ENCODE results near the gene DRICH1.

DNA sequence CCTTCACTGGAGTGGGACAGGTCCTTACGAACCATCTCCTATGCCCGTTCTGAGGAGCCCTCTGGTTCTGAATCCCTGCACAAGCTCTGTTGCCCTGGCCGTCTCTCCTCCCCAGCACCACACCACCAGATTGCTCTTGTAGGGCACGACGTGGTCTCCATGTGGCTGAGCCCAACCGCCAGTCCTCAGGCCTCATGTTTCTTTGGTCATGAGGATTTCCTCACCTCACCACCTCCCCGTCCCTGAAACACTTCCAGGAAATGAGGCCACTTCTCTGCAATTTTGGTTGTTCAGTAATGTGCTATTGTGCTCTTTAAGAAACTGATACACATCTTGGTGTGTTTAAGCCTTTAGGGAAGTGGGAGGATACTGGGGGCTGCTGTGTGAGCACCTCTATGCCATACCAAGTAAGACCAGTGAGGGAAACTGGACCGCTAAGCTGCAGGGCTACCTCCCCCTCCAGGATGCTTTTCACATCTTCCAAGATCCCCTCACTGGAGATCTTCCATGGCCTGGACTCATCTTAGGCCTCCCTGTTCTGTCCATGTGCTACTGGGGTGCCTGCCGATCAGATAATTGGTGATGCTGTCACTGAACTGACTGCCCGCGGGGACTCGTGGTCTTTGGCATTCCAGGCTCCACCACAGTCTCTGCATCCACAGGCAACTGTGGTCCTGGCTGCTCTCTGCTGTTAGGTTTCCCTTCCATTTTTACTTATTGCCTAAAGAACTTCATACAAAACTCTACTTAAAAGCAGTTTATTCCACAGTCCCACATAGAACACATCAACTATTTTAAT, 21.9 kb downstream of the DRICH1 start:
- no peak for TF ChIP-seq CTCF (IDR thresholded peaks at IDR 0.05)
- no peak for TF ChIP-seq POLR2A (IDR thresholded peaks at IDR 0.05; ENCODE audit: low read depth)
- no peak for TF ChIP-seq POLR2AphosphoS5 (IDR thresholded peaks at IDR 0.05)
- TF ChIP-seq EP300 (IDR thresholded peaks at IDR 0.05) = no peak
